Upper lobe of right lung (tissue), 1 donor: Measurements from ENCODE around the gene LRIG1. TPM values are rescaled to one million over a fixed set of nuclear protein-coding genes. Genes with fewer than 3 reads are reported as not detected.

ENCODE experiments used
- ATAC-seq: fragments of 200-7000 bp; cut with Tn5 transposase; one replicate; pipeline ENCODE4 v1.9.1; 2020; ENCODE audit warnings: mild to moderate bottlenecking, moderate library complexity
- DNase-seq: peaks from one replicate; pipeline ENCODE4 v3.0.0-alpha.2; 2020
- H3K27ac ChIP-seq: fragments of 200-600 bp; one replicate; pipeline ENCODE4 v1.8.0; 2022
- H3K27me3 ChIP-seq: fragments of 200-600 bp; one replicate; pipeline ENCODE4 v1.8.0; 2022; ENCODE audit warnings: mild to moderate bottlenecking
- H3K36me3 ChIP-seq: fragments of 200-600 bp; one replicate; pipeline ENCODE4 v1.8.0; 2022
- H3K4me1 ChIP-seq: fragments of 200-600 bp; one replicate; pipeline ENCODE4 v1.8.0; 2022
- H3K4me3 ChIP-seq: fragments of 200-600 bp; one replicate; pipeline ENCODE4 v1.8.0; 2022; ENCODE audit warnings: mild to moderate bottlenecking
- H3K9me3 ChIP-seq: fragments of 200-600 bp; one replicate; pipeline ENCODE4 v1.8.0; 2022
- intact Hi-C: fragments of 100-400 bp; cut with DNase I; formaldehyde crosslinking; loops from one replicate; pipeline ENCODE4 v1.11.0; 2022
- total RNA-seq: library from RNA; stranded (reverse); fragmentation: NEBNext Ultra II Directional; extraction: Animal tissue kit (Norgen Biotek cat#: 25700); gene quantifications from one replicate; pipeline ENCODE4 v1.2.1, GENCODE V29; 2021
- TF ChIP-seq, protein P1 (sequence below): fragments of 200-600 bp; IDR thresholded peaks from one replicate; pipeline ENCODE4 v1.8.0; 2022; ENCODE audit warnings: antibody characterized with exemption
- donor health status: DM: no; HTN: yes; CAD: no; lungs with severe emphysema.

LRIG1 gene
- total RNA-seq, 1 donor from 2014 or later: 56.2 TPM

- intact Hi-C loops: no loop called here
- H3K27me3 ChIP-seq: no peaks in the 10 kb centered on the region
- DNase-seq: no peak
- peak overlapping the region; percentile 77 for H3K27ac ChIP-seq
- no peaks in the 10 kb centered on the region for H3K9me3 ChIP-seq
- TF ChIP-seq, protein P1, sequence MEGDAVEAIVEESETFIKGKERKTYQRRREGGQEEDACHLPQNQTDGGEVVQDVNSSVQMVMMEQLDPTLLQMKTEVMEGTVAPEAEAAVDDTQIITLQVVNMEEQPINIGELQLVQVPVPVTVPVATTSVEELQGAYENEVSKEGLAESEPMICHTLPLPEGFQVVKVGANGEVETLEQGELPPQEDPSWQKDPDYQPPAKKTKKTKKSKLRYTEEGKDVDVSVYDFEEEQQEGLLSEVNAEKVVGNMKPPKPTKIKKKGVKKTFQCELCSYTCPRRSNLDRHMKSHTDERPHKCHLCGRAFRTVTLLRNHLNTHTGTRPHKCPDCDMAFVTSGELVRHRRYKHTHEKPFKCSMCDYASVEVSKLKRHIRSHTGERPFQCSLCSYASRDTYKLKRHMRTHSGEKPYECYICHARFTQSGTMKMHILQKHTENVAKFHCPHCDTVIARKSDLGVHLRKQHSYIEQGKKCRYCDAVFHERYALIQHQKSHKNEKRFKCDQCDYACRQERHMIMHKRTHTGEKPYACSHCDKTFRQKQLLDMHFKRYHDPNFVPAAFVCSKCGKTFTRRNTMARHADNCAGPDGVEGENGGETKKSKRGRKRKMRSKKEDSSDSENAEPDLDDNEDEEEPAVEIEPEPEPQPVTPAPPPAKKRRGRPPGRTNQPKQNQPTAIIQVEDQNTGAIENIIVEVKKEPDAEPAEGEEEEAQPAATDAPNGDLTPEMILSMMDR: no peak
- peaks cover 43% of the 10 kb centered on the region for H3K4me1 ChIP-seq
- no peaks in the 10 kb centered on the region for H3K36me3 ChIP-seq
- no peak overlapping the region for H3K4me3 ChIP-seq
- no peak for ATAC-seq
These were observed 57.6 kb downstream of the LRIG1 start for GRCh38 chr3:66443118-66443803.

DNA sequence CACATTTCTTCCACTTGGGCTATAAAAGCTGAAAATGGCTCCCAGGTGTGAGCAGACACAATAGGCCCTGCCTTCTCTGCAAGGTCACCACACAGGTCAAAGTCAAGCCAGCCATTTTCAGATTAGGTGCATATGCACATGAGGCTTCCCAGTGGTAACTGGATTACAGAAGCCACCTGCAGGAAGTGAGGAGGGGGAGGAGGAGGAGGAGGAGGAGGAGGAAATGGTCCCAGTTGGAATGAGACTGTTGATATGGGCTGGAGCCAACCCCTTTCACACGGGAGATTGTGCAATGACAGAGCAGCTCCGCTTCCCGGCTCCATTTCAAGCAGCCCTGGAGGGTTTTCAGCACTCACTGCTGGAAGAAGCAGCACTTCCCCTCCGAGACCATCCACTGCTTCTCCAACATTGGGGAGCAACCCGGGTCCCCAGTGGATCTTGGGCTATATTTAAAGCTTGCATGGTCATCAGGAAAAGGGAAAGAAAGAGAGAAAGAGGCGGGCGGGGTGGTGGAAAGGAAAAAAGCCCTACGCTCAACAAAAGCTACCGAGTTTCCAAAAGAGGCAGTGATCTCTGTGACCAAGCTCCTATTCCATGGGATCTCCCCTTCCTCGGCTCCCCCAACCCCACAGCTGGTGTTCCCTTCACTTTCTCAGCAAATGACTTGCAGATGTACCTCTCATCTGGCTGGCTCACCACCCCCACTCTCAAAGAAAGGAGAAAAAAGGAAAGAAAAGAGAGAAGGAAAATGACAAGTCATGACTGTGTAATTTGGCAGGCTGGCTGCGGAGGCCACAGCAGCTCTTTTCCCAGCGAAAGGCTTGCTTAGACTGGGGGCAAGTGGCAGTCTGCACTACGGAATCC, 58.3 kb downstream of the LRIG1 start:
- H3K4me1 ChIP-seq: peaks cover 43% of the 10 kb centered on the region
- H3K36me3 ChIP-seq: no peaks in the 10 kb centered on the region
- intact Hi-C loops: no loop called here
- DNase-seq (peak; percentile 76), ATAC-seq (peak; percentile 85)
- peak overlapping the region; percentile 77 for H3K27ac ChIP-seq
- TF ChIP-seq, protein P1: no peak
- no peak overlapping the region for H3K4me3 ChIP-seq
- no peaks in the 10 kb centered on the region for H3K27me3 ChIP-seq
- no peaks in the 10 kb centered on the region for H3K9me3 ChIP-seq

- Histone ChIP-seq H3K27me3 (no peaks in the 10 kb centered on the region), H3K4me1 (peaks cover 43% of the 10 kb centered on the region), H3K36me3 (no peaks in the 10 kb centered on the region), H3K27ac (no peak overlapping the region), H3K4me3 (no peak overlapping the region), H3K9me3 (no peaks in the 10 kb centered on the region)
- intact Hi-C loops: no loop called here
- no peak for DNase-seq
- TF ChIP-seq, protein P1: no peak
- ATAC-seq: no peak
These were observed 59.1 kb downstream of the LRIG1 start for GRCh38 chr3:66441692-66442091.

DNA sequence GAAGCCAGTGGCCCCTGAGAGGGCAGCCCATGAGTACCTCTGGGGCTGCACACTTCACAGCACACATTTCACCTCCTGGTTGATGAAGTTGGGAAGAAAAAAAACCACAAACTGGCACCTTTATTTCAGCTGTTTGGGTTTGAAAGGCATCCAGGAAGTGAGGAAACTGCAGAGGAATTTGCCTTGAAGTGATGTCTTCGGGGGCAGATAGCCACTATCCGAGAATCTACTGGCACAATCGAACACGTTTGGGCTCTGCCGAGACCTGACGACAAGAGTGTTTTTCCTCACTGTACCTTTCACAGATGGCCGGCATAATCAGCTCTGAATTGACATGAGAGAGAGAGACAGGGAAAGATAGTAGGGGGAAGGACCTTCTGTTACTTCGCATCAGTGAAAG, 59.7 kb downstream of the LRIG1 start:
- H3K9me3 ChIP-seq: no peaks in the 10 kb centered on the region
- no peaks in the 10 kb centered on the region for H3K27me3 ChIP-seq
- H3K27ac ChIP-seq: no peak overlapping the region
- TF ChIP-seq, protein P1: no peak
- no peaks in the 10 kb centered on the region for H3K36me3 ChIP-seq
- no peak overlapping the region for H3K4me3 ChIP-seq
- intact Hi-C loops: no loop called here
- DNase-seq: no peak
- H3K4me1 ChIP-seq: peaks cover 43% of the 10 kb centered on the region
- no peak for ATAC-seq

- no peaks in the 10 kb centered on the region for H3K27me3 ChIP-seq
- no peak for ATAC-seq
- H3K4me3 ChIP-seq: no peak overlapping the region
- intact Hi-C loops: no loop called here
- no peak overlapping the region for H3K27ac ChIP-seq
- DNase-seq: no peak
- no peaks in the 10 kb centered on the region for H3K36me3 ChIP-seq
- TF ChIP-seq, protein P1: no peak
- no peaks in the 10 kb centered on the region for H3K9me3 ChIP-seq
- H3K4me1 ChIP-seq: peaks cover 43% of the 10 kb centered on the region
These were observed 61.0 kb downstream of the LRIG1 start for GRCh38 chr3:66439666-66440344.
